ENCODE data around the gene PPIL1.

PPIL1 gene

GRCh38 chr6:36839749-36840431 is 34.7 kb downstream of the PPIL1 start:
- TF ChIP-seq GATA2 (IDR thresholded peaks at IDR 0.05; ENCODE audit: low read depth, low read length) (no peak), GATA3 (IDR thresholded peaks at IDR 0.05; ENCODE audit: low read depth, low read length) (no peak)

GRCh38 chr6:36838896-36839748 is 35.5 kb downstream of the PPIL1 start, which contains the start of gene CPNE5:
TSS of gene CPNE5 (minus strand) at chr6:36839444. CDS start at chr6:36839377, 67 bp downstream.
- TF ChIP-seq GATA2 (IDR thresholded peaks at IDR 0.05; ENCODE audit: low read depth, low read length): no peak
- TF ChIP-seq GATA3 (IDR thresholded peaks at IDR 0.05; ENCODE audit: low read depth, low read length): no peak

DNA sequence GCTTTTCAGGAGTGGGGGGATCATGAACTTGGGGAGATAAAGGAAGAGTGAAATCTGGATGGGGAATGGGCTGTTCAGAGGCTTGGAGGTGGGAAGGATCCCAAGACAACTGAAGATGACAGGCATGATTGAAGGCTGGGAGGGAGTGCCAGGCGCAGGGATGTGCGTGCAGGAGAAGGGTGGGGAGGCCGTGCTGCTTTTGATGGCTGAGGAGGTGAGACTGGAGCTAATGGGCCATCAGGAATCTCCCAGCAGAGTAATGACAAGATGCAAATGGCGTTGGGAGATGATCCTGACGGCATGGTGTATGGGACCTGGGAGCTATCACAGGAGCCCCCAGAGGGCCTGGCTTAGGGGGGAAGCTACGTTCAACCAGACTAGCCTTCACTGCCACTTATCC is 36.9 kb downstream of the PPIL1 start:
- TF ChIP-seq GATA3 (IDR thresholded peaks at IDR 0.05; ENCODE audit: low read depth, low read length) (no peak), GATA2 (IDR thresholded peaks at IDR 0.05; ENCODE audit: low read depth, low read length) (no peak)

DNA sequence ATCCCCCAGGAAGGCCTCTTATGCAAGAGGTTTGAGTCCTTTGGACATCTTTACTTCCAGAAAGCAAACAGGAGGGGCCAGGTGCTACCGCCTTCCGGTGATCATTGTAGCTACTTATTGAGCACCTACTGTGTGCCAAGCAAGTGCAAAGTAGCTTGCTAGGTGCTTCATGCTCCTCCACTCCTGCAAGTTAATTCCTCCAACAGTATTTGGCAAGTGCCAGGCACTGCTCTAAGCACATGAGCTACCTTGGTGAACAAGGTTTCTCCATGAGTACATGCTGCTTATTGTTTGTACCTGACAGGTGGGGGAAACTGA is 37.6 kb downstream of the PPIL1 start:
- TF ChIP-seq GATA2 (IDR thresholded peaks at IDR 0.05; ENCODE audit: low read depth, low read length) (no peak), GATA3 (IDR thresholded peaks at IDR 0.05; ENCODE audit: low read depth, low read length) (no peak)

GRCh38 chr6:36836111-36837021 is 38.2 kb downstream of the PPIL1 start:
- TF ChIP-seq GATA2 (IDR thresholded peaks at IDR 0.05; ENCODE audit: low read depth, low read length) (no peak), GATA3 (IDR thresholded peaks at IDR 0.05; ENCODE audit: low read depth, low read length) (no peak)

DNA sequence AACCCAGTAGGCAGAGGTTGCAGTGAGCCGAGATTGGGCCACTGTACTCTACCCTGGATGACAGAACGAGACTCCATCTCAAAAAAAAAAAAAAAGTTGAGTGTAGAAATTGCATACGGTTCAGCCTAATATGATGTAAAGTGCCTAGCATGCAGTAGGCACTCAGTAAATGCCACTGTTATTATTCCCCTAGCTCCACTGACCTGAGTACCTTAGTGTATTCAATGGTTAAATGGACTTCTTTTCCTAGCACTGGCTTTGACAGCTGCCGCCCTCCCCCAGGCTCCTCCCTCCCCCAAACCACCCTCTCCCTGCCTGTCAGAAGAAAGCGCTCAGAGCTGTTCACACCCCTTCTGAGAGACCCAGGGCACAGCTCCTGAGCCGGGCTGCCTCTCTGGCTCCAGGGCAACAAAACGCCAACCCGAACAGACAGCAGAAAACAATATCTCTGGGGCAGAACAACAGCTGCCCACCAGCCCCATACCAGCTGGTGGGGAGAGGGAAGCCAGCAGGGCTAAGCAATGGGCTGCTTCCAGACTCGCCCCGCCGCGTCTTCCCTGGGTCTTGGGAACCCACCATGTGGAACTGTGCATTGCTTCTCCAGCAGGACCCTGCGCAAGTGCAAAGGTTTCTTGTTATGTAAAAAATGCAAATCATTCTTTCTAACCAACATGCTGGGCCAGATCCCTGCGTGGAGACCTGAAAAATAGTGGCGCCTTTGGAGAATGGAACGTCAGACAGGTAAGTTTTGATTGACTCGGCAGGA is 39.8 kb downstream of the PPIL1 start:
- no peak for TF ChIP-seq GATA3 (IDR thresholded peaks at IDR 0.05; ENCODE audit: low read depth, low read length)
- no peak for TF ChIP-seq GATA2 (IDR thresholded peaks at IDR 0.05; ENCODE audit: low read depth, low read length)

DNA sequence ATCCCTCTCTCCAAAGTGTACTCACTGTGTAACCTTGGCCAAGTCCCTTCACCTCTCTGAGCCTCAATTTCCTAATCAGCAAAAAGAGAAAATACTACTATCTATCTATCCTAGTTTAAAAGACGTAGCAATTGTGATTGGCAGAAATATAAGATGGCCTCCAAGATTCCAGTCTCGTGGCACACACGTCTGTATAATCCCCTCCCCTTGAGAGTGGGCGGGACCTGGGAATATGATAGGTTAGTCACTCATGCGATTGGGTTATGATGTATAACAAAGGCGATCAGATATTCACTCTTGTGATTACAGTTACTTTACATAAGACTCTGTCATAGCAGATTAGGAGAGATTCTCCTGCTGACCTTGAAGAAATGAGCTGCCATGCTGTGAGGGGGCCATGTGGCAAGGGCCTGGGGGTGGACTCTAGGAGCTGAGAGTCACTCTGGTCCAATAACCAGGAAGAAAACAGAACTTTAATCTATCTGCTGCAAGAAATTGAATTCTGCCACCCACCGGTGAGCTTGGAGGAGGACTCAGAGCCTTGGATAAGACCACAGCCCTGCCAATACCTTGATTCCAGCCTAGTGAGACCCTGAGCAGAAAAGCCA is 41.3 kb downstream of the PPIL1 start:
- TF ChIP-seq GATA2 (IDR thresholded peaks at IDR 0.05; ENCODE audit: low read depth, low read length) (no peak), GATA3 (IDR thresholded peaks at IDR 0.05; ENCODE audit: low read depth, low read length) (no peak)

- no peak for TF ChIP-seq GATA2 (IDR thresholded peaks at IDR 0.05; ENCODE audit: low read depth, low read length)
- TF ChIP-seq GATA3 (IDR thresholded peaks at IDR 0.05; ENCODE audit: low read depth, low read length): no peak
These were observed 42.3 kb downstream of the PPIL1 start for GRCh38 chr6:36832313-36832712.

DNA sequence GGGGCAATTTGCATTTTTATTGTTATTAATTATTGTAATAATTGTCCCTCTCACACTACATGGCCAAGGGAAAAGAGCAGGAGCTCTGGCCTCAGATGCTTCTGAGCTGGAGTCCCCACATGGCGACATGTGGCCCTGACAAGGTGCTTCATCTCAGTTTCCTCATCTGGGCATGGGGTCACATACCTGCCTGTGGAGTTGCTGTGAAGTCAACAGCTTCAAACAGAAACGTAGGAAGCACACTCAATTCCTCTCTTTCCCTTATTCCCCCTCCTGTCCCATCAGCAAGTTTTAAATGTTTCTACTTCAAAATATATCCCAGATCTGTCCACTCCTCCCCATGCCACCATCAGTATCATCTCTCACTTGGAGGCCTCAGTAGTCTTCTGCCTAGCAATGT is 44.0 kb downstream of the PPIL1 start:
- TF ChIP-seq GATA2 (IDR thresholded peaks at IDR 0.05; ENCODE audit: low read depth, low read length): no peak

DNA sequence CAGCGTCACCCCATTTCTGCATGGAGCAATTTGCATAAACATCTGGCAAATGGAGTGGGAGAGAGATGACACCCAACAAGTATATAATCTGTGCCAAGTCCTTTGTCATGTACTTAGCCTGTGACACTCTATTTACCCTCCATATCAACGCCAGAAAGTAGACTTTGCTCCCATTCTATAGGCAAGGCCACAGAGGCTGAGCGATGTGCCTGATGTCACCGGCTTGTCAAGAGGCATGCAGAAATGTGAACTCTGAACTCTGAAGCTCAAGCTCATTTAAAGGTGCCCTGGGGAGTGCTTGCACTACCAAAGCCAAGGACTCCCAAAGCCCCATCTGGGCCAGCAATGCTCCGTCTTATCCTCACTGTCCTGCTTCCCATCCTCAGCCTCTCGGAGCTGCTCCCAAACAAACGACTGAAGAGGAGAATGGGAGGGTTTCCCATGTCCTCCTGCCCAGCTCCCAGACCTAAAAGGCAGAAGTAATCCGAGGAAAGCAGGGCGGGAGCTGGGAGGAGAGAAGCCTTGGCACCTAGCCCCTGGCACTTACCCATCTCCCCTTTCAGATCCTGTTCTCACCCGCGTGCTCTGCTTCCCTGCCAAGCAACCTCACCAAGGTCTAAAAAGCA is 44.6 kb downstream of the PPIL1 start:
- TF ChIP-seq GATA2 (IDR thresholded peaks at IDR 0.05; ENCODE audit: low read depth, low read length): no peak
- no peak for TF ChIP-seq GATA3 (IDR thresholded peaks at IDR 0.05; ENCODE audit: low read depth, low read length)

GRCh38 chr6:36827261-36828079 is 47.1 kb downstream of the PPIL1 start:
- TF ChIP-seq GATA2 (IDR thresholded peaks at IDR 0.05; ENCODE audit: low read depth, low read length): no peak
- TF ChIP-seq GATA3 (IDR thresholded peaks at IDR 0.05; ENCODE audit: low read depth, low read length): no peak
